Activated CD4-positive, alpha-beta T cell treated with anti-CD3 and anti-CD28 coated beads for 48 hours (primary cell): ENCODE data around the gene NUP205.
A peak's percentile ranks its signal among the peaks of the same experiment; 100 is the strongest.

Experiments used
- DNase-seq: peaks from one replicate; pipeline ENCODE4 v3.0.0-alpha.2; 2020

NUP205 gene

GRCh38 chr7:135552148-135552547 lies 5.6 kb upstream of the NUP205 start:
- no peak for DNase-seq

- no peak for DNase-seq
These were observed 4.4 kb upstream of the NUP205 start for GRCh38 chr7:135553346-135553745.

GRCh38 chr7:135558337-135558767 lies 635 bp downstream of the NUP205 start:
- DNase-seq: peak; percentile 74

- DNase-seq: no peak
These were observed 1.2 kb downstream of the NUP205 start for GRCh38 chr7:135558881-135559280.

GRCh38 chr7:135560631-135561030 lies 2.9 kb downstream of the NUP205 start:
- no peak for DNase-seq

GRCh38 chr7:135562720-135563119 lies 5.0 kb downstream of the NUP205 start:
- DNase-seq: no peak

GRCh38 chr7:135571834-135572233 lies 14.1 kb downstream of the NUP205 start:
- DNase-seq: no peak

GRCh38 chr7:135573541-135573940 lies 15.8 kb downstream of the NUP205 start:
- DNase-seq: no peak

- DNase-seq: no peak
These were observed 17.6 kb downstream of the NUP205 start for GRCh38 chr7:135575296-135575695.

- no peak for DNase-seq
These were observed 20.9 kb downstream of the NUP205 start for GRCh38 chr7:135578569-135578968.

- no peak for DNase-seq
These were observed 26.9 kb downstream of the NUP205 start for GRCh38 chr7:135584362-135585353.

- DNase-seq: no peak
These were observed 39.6 kb downstream of the NUP205 start for GRCh38 chr7:135597181-135597925.

- DNase-seq: no peak
These were observed 40.2 kb downstream of the NUP205 start for GRCh38 chr7:135597926-135598305.

- no peak for DNase-seq
These were observed 41.8 kb downstream of the NUP205 start for GRCh38 chr7:135599471-135599870.

GRCh38 chr7:135600226-135600625 lies 42.5 kb downstream of the NUP205 start:
- DNase-seq: no peak

- DNase-seq: no peak
These were observed 43.5 kb downstream of the NUP205 start for GRCh38 chr7:135601182-135601581.

GRCh38 chr7:135602304-135602703 lies 44.6 kb downstream of the NUP205 start:
- no peak for DNase-seq

GRCh38 chr7:135616136-135616535 lies 58.4 kb downstream of the NUP205 start:
- DNase-seq: no peak

GRCh38 chr7:135617781-135618180 lies 60.1 kb downstream of the NUP205 start:
- DNase-seq: no peak

GRCh38 chr7:135618510-135618909 lies 60.8 kb downstream of the NUP205 start:
- DNase-seq: no peak

- no peak for DNase-seq
These were observed 62.7 kb downstream of the NUP205 start for GRCh38 chr7:135620447-135620846.

GRCh38 chr7:135620980-135621850 lies 63.5 kb downstream of the NUP205 start:
- peak; percentile 27 for DNase-seq
